Thoracic aorta (tissue), 2 donors: ENCODE results near the gene IL19. TPM values are rescaled to one million over a fixed set of nuclear protein-coding genes. Genes with fewer than 3 reads are reported as not detected.
"Not testable (repeated sequence)": the region's sequence is repeated elsewhere in the genome, so short reads cannot be mapped to it uniquely, and the experiment has no call there.

Experiments used
- ATAC-seq: fragments of 150-250 bp; one replicate; pipeline ENCODE4 v1.8.0; 2017; ENCODE audit warnings: low read depth; ENCODE audit not compliant: insufficient number of reproducible peaks, low FRiP score
- DNase-seq: peaks from one replicate; pipeline ENCODE4 v3.0.0-alpha.2; 2020; ENCODE audit warnings: low spot score
- H3K27ac ChIP-seq, 2 donors: fragments of 200-600 bp; sonication (generic); 1 replicate in 1 of 2; 2 replicates in 1 of 2; pipeline ENCODE4 v1.5.1; 2016; ENCODE audit warnings: mild to moderate bottlenecking in 2 of 2, moderate library complexity in 2 of 2
- H3K27me3 ChIP-seq: fragments of 200-600 bp; sonication (generic); replicated peaks from 2 replicates; pipeline ENCODE4 v1.6.0; 2016; ENCODE audit warnings: mild to moderate bottlenecking; ENCODE audit not compliant: insufficient read depth
- H3K36me3 ChIP-seq: fragments of 200-600 bp; sonication (generic); one replicate; pipeline ENCODE4 v1.5.1; 2016
- H3K4me1 ChIP-seq, 2 donors: fragments of 200-600 bp; sonication (generic); 1 replicate in 1 of 2; 2 replicates in 1 of 2; pipeline versions ENCODE4 v1.5.1 to v1.6.0; 2016; ENCODE audit warnings: low read depth in 2 of 2, mild to moderate bottlenecking in 1 of 2; ENCODE audit not compliant: control insufficient read depth in 1 of 2
- H3K4me3 ChIP-seq: fragments of 200-600 bp; sonication (generic); 2 replicates; pipeline ENCODE4 v1.5.1; 2016; ENCODE audit warnings: mild to moderate bottlenecking
- H3K9me3 ChIP-seq: fragments of 200-600 bp; sonication (generic); 2 replicates; pipeline ENCODE4 v1.5.1; 2016
- CTCF ChIP-seq: fragments of 200-600 bp; sonication (generic); IDR thresholded peaks from one replicate; pipeline ENCODE4 v1.5.1; 2019; ENCODE audit warnings: antibody characterized with exemption
- total RNA-seq, 2 donors: library from RNA; depleted of rRNA; stranded (reverse); fragments of >200 nt; gene quantifications; one replicate each; pipeline versions ENCODE4 v1.1.0 to v1.2.3, GENCODE V29; 2016

The IL19 gene
- total RNA-seq, 2 donors from 2014 or later, result not detected

DNA sequence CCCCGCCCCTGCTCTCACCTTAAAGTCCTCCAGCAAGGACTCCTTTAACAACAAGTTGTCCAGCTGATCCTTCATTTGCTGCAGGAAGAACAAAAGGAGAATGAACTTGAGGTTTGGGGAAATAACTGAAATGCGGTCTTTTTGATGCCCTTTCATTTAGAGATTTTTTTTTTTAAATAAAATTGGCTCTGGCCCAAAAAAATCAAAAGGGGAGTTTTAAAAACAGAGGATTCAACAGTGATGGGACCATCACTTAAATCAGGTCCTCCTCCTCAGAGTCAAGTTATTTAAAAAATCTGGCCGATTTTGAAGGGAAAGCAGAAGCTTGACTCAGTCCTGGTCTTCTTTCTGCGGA, 742 bp downstream of the IL19 start:
- H3K27ac ChIP-seq, result no peak overlapping the region
- H3K4me3 ChIP-seq, result peak overlapping the region; percentile 25

DNA sequence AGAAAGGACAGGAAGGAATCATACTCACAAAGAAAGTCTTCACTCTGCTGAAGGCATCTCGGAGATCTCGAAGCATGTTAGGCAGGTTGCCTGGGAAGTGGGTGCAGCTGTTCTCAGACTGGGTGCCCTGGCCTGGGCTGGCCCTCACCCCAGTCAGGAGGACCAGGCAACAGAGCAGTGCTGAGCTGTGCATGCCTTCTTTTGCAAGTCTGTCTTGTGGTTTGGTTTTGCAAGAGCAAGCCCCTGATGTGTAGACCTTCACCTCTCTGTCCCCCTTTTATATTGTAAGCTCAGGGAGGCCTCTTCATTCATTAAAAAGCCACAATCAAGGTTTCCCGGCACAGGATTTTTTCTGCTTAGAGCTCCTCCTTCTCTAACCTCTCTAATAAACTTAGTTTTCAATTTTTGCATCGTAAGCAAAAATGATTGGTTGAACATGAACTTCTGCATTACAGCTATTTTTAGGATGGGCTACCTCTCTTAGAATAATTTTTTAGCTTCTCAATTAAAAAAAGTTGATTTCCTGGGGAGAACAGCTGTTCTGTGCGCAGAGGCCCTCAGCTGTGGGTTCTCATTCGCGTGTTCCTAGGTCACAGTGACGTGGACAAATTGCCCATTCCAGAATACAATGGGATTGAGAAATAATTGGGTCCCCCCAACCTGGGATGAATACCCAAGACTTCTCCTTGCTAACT, 1.8 kb downstream of the IL19 start, which contains the start of gene IL10:
IL10 (minus strand) TSS at position 252 of the 695 bp plus-strand sequence; CDS start at position 193, 59 bp downstream.
- Histone ChIP-seq H3K4me3 (peak within 1 kb of the TSS; percentile 25), H3K9me3 (no peaks in the 10 kb centered on the region), H3K27me3 (no peaks in the 10 kb centered on the region), H3K4me1 (no peaks in the 10 kb centered on the region), H3K36me3 (no peaks in the 10 kb centered on the region), H3K27ac (no peak within 1 kb of the TSS)
- no peak for ATAC-seq
- DNase-seq, result no peak
- no peak for TF ChIP-seq CTCF

More for the DNA sequence above, 742 bp downstream of the IL19 start:
- ATAC-seq (no peak), DNase-seq (no peak)
- Histone ChIP-seq H3K27me3 (no peaks in the 10 kb centered on the region), H3K9me3 (no peaks in the 10 kb centered on the region), H3K36me3 (no peaks in the 10 kb centered on the region), H3K4me1 (no peaks in the 10 kb centered on the region)
- no peak for TF ChIP-seq CTCF

- no peaks in the 10 kb centered on the region for H3K36me3 ChIP-seq
- no peak overlapping the region for H3K27ac ChIP-seq
- H3K27me3 ChIP-seq, result no peaks in the 10 kb centered on the region
- TF ChIP-seq CTCF, result no peak
- no peaks in the 10 kb centered on the region for H3K9me3 ChIP-seq
- no peak for DNase-seq
- H3K4me1 ChIP-seq, result no peaks in the 10 kb centered on the region
- no peak overlapping the region for H3K4me3 ChIP-seq
- no peak for ATAC-seq
Observed at GRCh38 chr1:206774093-206774492, 3.5 kb downstream of the IL19 start.

DNA sequence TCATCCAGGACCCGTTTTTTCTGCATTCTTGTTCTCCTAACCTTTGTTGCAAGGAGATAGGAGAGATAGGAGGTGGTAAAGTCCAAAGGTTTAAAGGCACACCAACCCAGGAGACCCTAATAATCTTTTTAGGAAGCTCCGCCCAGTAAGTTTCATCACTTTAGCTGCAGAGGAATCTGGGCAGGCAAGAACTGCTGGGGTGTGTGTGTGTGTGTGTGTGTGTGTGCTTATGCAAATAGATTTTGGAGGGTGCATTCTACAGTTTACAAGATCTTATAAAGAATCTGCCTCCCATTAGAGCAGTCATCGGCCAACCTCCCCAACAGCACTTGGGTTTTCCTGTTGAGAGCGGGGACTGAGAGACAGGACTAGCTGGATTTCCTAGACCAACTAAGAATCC, 5.7 kb downstream of the IL19 start:
- H3K36me3 ChIP-seq, result no peaks in the 10 kb centered on the region
- no peaks in the 10 kb centered on the region for H3K4me1 ChIP-seq
- H3K27ac ChIP-seq, result no peak overlapping the region
- no peak for TF ChIP-seq CTCF
- no peak for ATAC-seq
- no peaks in the 10 kb centered on the region for H3K27me3 ChIP-seq
- no peaks in the 10 kb centered on the region for H3K9me3 ChIP-seq
- no peak overlapping the region for H3K4me3 ChIP-seq
- DNase-seq, result no peak

DNA sequence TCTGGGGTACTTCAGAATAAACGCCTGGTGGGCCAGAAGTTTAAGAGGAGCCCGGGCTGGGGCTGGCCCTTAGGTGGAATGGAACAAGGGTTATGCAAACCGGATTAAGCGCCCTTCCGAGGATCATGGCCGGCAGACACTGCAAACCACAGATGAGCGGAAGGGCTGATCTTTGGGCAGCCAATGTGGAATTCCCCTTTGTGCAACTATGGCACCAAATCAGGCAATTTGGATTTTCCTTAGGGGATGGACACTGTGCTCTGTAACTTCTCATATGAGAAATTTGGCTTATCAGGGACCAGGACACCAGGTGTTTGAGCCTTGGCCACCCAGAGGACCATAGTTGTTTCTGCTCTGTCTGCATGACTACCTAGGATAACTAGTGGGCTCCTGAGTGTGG, 7.5 kb downstream of the IL19 start:
- Histone ChIP-seq H3K27ac (no peak overlapping the region), H3K4me3 (no peak overlapping the region), H3K27me3 (no peaks in the 10 kb centered on the region), H3K36me3 (no peaks in the 10 kb centered on the region), H3K9me3 (no peaks in the 10 kb centered on the region), H3K4me1 (no peaks in the 10 kb centered on the region)
- DNase-seq, result no peak
- TF ChIP-seq CTCF, result no peak
- no peak for ATAC-seq

GRCh38 chr1:206778911-206779310, 8.3 kb downstream of the IL19 start:
- ATAC-seq, H3K4me3 ChIP-seq, H3K9me3 ChIP-seq, H3K4me1 ChIP-seq, H3K36me3 ChIP-seq, H3K27me3 ChIP-seq, H3K27ac ChIP-seq, DNase-seq: not testable (repeated sequence)
